ENCODE measurements around the gene KCNMA1. TPM values are rescaled to one million over a fixed set of nuclear protein-coding genes. Genes with fewer than 3 reads are reported as not detected.

KCNMA1 gene
- total and polyA plus RNA-seq, 2 donors (not counting 1 experiment from before 2014, with no cell fraction given), result 0.82 to 3.1 TPM

DNA sequence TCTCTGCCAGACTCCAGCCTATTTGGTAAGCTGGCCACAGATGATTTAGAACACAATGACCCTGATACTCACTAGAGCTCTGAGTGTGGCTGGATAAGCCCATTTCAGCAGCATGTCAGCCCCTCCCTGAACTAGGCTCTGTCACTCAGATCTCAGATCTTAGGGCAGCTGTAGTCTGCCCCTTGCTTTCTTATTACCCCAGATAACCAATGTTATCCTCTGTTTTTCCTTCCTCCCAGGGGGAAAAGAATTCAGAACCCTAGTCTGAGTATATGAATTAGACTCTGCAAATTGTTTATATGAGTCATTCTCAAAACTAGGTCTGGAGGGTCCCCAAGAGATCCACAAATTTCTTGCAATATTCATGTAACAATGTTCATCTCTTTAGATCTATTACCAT lies 286.2 kb downstream of the KCNMA1 start:
- Histone ChIP-seq H3K9me3 (ENCODE audit: control extremely low read depth in 1 of 3, control insufficient read depth in 2 of 3, insufficient read depth in 1 of 3, low read length in 2 of 3) (no peaks in the 10 kb centered on the region), H4K20me1 (ENCODE audit: control insufficient read depth, insufficient read depth, low read length, poor library complexity, severe bottlenecking) (no peaks in the 10 kb centered on the region), H3K27me3 (replicated peaks in 1 of 4; ENCODE audit: control extremely low read depth in 1 of 4, control insufficient read depth in 3 of 4, insufficient read depth in 4 of 4, low read length in 3 of 4) (no peaks in the 10 kb centered on the region), H3K9ac (ENCODE audit: low read length) (no peak overlapping the region), H3K36me3 (replicated peaks in 1 of 2; ENCODE audit: control extremely low read depth in 1 of 2, control insufficient read depth in 1 of 2, extremely low read depth in 1 of 2, insufficient read depth in 2 of 2, low read length in 1 of 2) (no peaks in the 10 kb centered on the region), H3K27ac (ENCODE audit: low read length in 2 of 2) (no peak overlapping the region), H3K4me1 (ENCODE audit: control insufficient read depth in 2 of 2, insufficient read depth in 2 of 2, low read length in 2 of 2) (no peaks in the 10 kb centered on the region), H3K79me2 (ENCODE audit: control insufficient read depth, insufficient read depth, low read length) (no peaks in the 10 kb centered on the region), H2AFZ (ENCODE audit: insufficient read depth, low read depth, low read length, poor library complexity, severe bottlenecking) (no peak overlapping the region), H3K4me3 (ENCODE audit: control extremely low read depth in 1 of 5, extremely low read depth in 1 of 5, insufficient read depth in 1 of 5, low read depth in 2 of 5, low read length in 4 of 5) (no peak overlapping the region), H3K4me2 (replicated peaks; ENCODE audit: low read depth, low read length, poor library complexity, severe bottlenecking) (no peak overlapping the region)
- intact Hi-C loops (cut with micrococcal nuclease), result no loop called here
- no peak overlapping the region for H3K4me3 Mint-ChIP-seq
- H3K4me1 Mint-ChIP-seq, result no peaks in the 10 kb centered on the region
- H3K27me3 Mint-ChIP-seq, result no peaks in the 10 kb centered on the region
- POLR2A ChIA-PET, result no interaction called here
- no peak for ATAC-seq (ENCODE audit: low read depth)
- TF ChIP-seq EZH2 (IDR thresholded peaks at IDR 0.05; ENCODE audit: borderline replicate concordance, insufficient read depth, low read depth, low read length, poor library complexity, severe bottlenecking) (no peak), CTCF (IDR thresholded peaks at IDR 0.05) (no peak)
- no peak for DNase-seq
- no peak overlapping the region for H3K27ac Mint-ChIP-seq
- CTCF ChIA-PET, result no interaction called here
- no peaks in the 10 kb centered on the region for H3K9me3 Mint-ChIP-seq (ENCODE audit: insufficient read depth)

- ATAC-seq (ENCODE audit: low read depth) (no peak), DNase-seq (no peak)
- Histone ChIP-seq H3K4me1 (ENCODE audit: control insufficient read depth in 2 of 2, insufficient read depth in 2 of 2, low read length in 2 of 2) (no peaks in the 10 kb centered on the region), H3K27me3 (replicated peaks in 1 of 4; ENCODE audit: control extremely low read depth in 1 of 4, control insufficient read depth in 3 of 4, insufficient read depth in 4 of 4, low read length in 3 of 4) (no peaks in the 10 kb centered on the region), H3K4me3 (ENCODE audit: control extremely low read depth in 1 of 5, extremely low read depth in 1 of 5, insufficient read depth in 1 of 5, low read depth in 2 of 5, low read length in 4 of 5) (no peak overlapping the region), H4K20me1 (ENCODE audit: control insufficient read depth, insufficient read depth, low read length, poor library complexity, severe bottlenecking) (no peaks in the 10 kb centered on the region), H3K4me2 (replicated peaks; ENCODE audit: low read depth, low read length, poor library complexity, severe bottlenecking) (no peak overlapping the region), H3K9ac (ENCODE audit: low read length) (no peak overlapping the region), H3K36me3 (replicated peaks in 1 of 2; ENCODE audit: control extremely low read depth in 1 of 2, control insufficient read depth in 1 of 2, extremely low read depth in 1 of 2, insufficient read depth in 2 of 2, low read length in 1 of 2) (no peaks in the 10 kb centered on the region), H2AFZ (ENCODE audit: insufficient read depth, low read depth, low read length, poor library complexity, severe bottlenecking) (no peak overlapping the region), H3K79me2 (ENCODE audit: control insufficient read depth, insufficient read depth, low read length) (no peaks in the 10 kb centered on the region), H3K27ac (ENCODE audit: low read length in 2 of 2) (no peak overlapping the region), H3K9me3 (ENCODE audit: control extremely low read depth in 1 of 3, control insufficient read depth in 2 of 3, insufficient read depth in 1 of 3, low read length in 2 of 3) (no peaks in the 10 kb centered on the region)
- intact Hi-C loops (cut with micrococcal nuclease), result no loop called here
- Mint-ChIP-seq H3K27me3 (no peaks in the 10 kb centered on the region), H3K9me3 (ENCODE audit: insufficient read depth) (no peaks in the 10 kb centered on the region), H3K27ac (no peak overlapping the region), H3K4me3 (no peak overlapping the region), H3K4me1 (no peaks in the 10 kb centered on the region)
- POLR2A ChIA-PET, result no interaction called here
- no CpG with 5 or more reads among the region's 1 CpG for WGBS (ENCODE audit: insufficient coverage)
- no peak for TF ChIP-seq CTCF (IDR thresholded peaks at IDR 0.05)
- TF ChIP-seq EZH2 (IDR thresholded peaks at IDR 0.05; ENCODE audit: borderline replicate concordance, insufficient read depth, low read depth, low read length, poor library complexity, severe bottlenecking), result no peak
- CTCF ChIA-PET, result no interaction called here
These were observed 286.9 kb downstream of the KCNMA1 start for GRCh38 chr10:77350711-77351119.

All from B cell (primary cell).